Stimulated activated CD4-positive, alpha-beta T cell treated with anti-CD3 and anti-CD28 coated beads, TNF-alpha, amount 100 ng/mL, for 48 hours (primary cell): ENCODE measurements around the gene EIF4E1B.

ENCODE experiments used
- DNase-seq, 3 donors: peaks; one replicate each; pipeline ENCODE4 v3.0.0-alpha.2; 2020; ENCODE audit warnings: low read depth in 3 of 3

EIF4E1B gene

DNA sequence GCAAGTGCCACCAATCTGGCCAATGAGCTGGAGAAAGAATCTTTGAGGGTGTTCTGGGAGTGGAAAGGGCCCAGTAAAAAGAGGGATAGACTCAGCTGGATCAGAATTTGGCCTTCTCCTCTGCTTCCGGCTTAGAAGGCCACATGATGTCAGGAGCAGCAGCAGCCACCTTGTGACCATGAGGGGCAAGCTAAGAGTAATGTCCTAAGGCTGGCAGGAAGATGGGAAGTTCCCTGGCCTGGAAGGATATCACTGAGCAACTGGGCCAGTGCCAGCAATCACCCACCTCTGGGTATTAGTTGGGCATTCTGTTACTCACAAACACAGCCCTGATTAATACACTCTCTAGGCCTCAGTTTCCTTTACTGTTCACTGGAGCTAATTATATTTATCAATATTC is 61.0 kb downstream of the EIF4E1B start:
- no peak for DNase-seq

DNA sequence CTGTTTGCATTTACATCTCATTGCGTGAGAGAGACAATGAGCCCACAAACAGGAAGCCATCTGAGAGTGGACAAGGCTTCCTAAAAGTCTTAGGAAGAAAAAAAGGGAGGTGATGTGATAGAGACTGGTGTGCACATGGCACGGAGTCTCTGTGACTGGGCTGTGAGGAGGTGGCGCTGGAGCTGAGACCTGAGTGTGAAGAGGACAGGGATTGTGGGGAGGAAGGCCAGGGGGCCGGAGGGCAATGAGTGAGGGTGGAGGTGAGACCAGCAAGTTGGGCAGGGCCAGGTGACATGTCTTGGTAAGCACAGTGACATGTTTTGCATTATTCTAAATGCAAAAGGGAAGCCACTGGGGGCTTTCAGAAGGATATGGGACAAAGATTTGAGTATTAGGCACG is 61.9 kb downstream of the EIF4E1B start:
- no peak for DNase-seq

DNA sequence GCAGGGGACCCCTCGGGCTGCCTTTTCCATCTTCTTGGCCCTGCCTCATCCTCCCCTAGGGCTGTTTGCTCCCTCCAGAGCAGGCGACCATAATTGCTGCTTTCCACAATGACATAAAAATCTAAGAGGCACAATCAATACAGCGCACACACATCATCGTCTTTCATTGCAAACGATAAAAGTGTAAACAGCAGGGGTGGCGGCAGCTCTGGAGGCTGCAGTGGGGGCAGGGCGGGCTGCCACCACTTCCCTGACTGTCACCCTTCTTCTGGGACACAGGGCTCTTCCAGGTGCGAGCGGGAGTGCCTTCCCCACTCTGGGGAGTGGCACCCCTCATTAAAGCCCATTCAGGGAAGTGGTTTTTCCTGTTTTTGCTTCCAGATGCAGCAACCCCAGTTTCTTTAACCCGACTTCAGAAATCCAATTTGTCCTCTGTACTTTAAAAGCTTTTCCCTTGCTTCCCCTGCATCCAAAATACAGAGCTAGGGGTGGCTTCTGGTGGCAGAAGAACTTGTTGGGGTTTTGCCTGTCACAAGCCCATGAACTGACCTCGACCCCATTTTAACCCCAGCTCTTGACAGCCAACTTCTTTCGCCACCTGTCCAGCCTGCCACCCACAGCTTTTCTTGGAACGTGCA is 62.5 kb downstream of the EIF4E1B start:
- no peak for DNase-seq

DNA sequence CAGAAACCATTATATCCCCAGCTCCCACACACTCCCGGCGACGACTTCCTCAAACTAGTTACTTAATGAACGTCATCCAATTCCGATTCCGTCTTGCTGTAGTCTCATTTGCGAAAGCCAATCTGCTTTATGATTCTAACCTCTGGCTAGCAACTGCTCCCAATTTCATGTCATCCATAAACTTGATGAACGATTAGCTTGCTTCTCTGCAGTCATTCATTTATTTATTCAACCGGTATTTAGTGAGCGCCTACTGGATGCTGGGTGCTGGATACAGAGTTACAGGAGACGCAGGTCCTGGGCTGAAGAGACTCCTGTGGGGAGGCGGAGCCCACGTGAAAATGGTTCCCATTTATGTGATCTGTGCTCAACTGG is 63.0 kb downstream of the EIF4E1B start:
- DNase-seq, result no peak

DNA sequence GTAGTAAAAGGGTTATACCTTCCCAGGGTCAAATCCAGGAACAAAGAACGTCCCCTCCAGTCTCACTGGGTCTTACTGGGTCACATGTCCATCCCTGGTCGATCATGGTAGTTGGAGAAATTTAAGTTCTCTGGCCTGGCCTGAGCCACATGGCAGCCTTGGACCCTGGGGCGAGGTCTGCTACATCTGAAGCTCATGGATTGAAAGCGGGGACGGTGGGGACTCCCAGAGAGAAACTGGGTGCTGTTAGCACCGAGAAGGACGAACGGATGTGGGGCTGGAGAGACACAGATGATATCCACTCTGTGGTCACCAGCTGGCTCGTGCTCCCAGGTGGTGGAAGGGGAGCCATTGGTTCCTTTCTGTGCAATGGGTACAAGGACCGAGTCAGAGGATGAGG is 63.7 kb downstream of the EIF4E1B start:
- no peak for DNase-seq

DNA sequence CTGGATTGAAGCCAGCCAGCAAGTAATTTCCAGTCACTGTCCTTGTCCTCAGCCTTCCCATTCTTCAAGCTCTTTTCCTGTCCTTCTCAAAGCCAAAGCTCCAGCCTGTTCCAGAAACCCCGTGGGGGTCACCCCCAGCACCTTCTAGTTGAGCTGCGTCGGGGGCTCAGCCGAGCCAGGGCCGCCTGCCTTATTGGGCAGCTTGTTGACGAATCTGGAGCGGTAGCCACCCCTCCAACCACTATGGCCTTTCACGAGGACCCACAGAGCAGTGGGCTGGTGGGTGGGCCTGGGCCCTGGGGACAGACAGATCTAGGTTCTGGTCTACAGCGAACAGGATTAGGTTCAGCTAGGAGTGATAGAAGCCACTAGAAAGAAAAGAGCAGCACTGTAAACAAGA is 64.2 kb downstream of the EIF4E1B start:
- DNase-seq, result no peak

DNA sequence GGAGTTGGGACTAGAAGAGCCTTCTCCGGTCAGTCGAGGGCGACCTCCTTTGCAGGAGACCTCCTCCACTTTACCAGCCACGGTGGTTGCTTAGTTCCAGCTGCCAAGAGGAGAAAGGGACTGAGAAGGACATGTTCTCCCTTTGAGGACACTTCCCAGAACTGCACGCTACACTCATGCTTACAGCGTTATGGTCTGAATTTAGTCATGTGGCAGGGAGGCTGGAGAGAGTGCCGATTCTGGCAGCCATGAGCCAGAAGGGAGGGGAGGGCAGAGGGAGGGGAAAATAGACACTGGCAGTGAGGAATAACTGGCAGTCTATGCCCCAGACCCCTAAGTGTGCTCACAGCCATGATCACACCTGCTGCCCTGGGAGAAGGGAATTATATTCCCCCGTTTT is 64.6 kb downstream of the EIF4E1B start:
- DNase-seq, result no peak
